ENCODE results near the gene ALDH2. TPM values are rescaled to one million over a fixed set of nuclear protein-coding genes. Genes with fewer than 3 reads are reported as not detected.

Gene ALDH2
- total RNA-seq, 4 donors from 2014 or later, result 129 to 365 (median 231) TPM

DNA sequence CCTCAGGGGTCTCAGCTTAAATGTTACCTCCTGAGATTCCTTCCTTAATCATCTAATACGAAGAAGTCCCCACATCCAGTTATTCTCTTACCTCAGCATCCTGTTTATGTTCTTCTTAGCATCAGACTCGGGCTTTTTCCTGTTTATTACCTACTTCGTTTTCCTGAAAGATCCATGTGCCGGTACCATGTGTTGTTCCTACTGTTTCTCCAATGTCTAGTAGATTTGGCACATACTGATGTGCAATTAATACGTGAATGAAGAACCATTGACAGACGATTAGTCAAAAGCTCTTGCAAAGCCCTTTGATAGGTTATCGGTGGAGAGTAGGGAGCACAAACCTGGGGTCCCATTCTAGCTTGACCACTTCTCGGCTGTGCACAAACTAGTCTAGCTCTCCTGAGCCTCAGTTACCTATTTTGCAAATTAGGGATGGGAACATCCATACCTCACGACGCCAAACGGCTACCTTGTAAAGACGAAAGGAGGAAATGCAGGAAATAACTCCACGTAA is 74.6 kb downstream of the ALDH2 start:
- TF ChIP-seq, protein P1, sequence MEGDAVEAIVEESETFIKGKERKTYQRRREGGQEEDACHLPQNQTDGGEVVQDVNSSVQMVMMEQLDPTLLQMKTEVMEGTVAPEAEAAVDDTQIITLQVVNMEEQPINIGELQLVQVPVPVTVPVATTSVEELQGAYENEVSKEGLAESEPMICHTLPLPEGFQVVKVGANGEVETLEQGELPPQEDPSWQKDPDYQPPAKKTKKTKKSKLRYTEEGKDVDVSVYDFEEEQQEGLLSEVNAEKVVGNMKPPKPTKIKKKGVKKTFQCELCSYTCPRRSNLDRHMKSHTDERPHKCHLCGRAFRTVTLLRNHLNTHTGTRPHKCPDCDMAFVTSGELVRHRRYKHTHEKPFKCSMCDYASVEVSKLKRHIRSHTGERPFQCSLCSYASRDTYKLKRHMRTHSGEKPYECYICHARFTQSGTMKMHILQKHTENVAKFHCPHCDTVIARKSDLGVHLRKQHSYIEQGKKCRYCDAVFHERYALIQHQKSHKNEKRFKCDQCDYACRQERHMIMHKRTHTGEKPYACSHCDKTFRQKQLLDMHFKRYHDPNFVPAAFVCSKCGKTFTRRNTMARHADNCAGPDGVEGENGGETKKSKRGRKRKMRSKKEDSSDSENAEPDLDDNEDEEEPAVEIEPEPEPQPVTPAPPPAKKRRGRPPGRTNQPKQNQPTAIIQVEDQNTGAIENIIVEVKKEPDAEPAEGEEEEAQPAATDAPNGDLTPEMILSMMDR (IDR thresholded peaks at IDR 0.05), result no peak
- ATAC-seq (ENCODE audit: low FRiP score), result no peak
- no peak for DNase-seq (ENCODE audit: low spot score)

DNA sequence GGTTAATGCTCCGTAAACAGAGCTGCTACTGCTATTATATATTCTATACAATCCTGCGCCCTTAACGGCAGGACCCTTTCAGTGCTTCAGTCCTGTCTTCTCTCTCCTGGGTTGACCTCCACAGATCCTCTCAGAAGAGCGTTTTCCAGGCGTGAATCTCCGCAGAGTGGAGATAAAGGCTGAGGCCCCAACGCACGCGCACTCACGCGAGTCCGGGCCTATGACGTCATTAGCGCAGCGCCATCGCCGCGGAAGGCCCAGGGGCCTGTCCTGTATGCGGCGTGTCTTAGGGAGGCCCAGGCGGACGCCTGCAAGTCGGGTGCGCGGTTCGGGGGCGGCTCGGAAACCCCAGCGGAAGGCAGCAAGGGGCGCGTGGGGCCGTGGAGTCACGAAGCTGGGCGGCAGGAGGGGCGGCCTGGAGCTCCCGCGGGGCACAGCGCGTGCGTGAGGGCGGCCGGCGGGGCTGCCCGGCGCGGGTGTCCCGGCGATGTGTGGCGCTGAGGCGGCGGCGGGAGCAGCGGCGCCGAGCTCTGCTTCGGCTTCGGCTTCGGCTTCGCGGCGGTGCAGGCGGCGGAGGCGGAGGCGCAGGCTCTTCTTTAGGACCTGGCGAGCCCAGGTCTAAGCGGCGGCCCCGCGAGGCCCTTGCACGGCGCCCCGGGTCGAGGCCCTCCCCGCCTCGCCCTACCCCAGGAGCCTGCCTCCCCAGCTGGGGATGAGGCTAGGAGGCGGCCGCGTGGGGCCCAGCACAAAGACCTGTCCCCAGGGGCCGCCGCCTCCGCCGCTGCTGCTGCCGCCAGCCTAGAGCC is 75.2 kb downstream of the ALDH2 start, which contains the start of gene MAPKAPK5:
Gene MAPKAPK5, plus strand, starts transcription at position 479 of the 806 bp plus-strand sequence. CDS start 506 bp downstream, outside the sequence.
- peak; percentile 72 for DNase-seq (ENCODE audit: low spot score)
- TF ChIP-seq, protein P1 (IDR thresholded peaks at IDR 0.05), result no peak
- peak; percentile 97 for ATAC-seq (ENCODE audit: low FRiP score)

DNA sequence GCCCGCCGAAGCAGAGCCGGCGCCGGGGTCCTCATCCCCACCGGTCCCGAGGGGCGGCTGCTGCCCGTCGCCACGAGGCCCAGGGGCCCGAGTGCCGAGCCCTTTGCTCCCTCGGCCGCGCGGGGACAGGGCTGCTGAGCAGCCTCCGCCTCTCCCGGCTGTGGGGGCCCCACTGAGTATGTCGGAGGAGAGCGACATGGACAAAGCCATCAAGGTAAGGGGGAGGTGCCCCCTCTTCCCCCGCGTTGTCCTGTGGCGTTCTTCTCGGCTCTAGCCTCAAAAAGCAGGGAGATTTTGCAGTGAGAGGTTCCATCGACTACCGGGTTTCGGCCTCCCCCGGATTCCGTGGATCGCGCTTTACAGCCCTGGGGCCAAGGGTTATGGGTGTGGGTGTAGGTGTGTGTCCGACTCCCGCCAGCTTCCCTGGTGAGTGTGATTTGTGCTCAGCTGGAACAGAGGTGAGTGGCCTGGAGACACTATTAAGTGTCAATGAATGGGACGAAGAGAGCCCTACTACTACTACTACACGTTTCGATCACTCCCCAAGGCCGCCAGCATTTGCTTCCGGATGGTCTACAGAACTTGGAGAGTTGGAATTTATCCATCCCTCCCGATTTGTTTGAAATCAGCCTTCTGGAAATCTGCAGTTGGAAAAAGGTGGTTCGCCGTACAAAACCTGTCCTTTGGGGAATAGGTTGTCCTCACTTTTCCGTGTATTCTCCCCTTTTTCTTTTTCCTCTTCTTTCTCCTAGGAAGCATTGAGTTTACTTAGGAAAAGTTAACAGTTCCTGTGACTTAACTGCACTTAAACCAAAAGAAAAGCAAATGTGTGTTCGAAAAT is 76.0 kb downstream of the ALDH2 start:
- DNase-seq (ENCODE audit: low spot score), result no peak
- peak; percentile 30 for ATAC-seq (ENCODE audit: low FRiP score)
- TF ChIP-seq, protein P1 (IDR thresholded peaks at IDR 0.05), result no peak

DNA sequence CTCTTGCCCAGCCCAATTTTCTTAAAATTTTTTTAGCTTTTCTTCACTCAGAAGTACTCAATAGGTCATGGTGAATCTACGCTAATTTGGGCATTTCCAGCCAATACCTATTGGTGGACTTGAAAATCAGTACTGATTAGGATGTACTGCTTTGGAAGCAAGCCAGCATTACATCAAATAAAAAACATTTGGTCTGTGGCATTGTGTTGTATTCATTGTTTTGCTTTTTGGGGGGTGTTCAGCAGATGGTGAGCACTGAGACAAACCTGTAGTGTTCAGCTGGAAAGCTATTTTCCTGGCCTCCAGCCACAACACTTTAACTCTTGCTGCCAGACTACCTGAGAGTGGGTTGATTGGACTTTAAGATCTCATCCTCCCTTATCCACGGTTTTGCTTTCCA is 79.3 kb downstream of the ALDH2 start:
- TF ChIP-seq, protein P1 (IDR thresholded peaks at IDR 0.05), result no peak
- no peak for ATAC-seq (ENCODE audit: low FRiP score)
- DNase-seq (ENCODE audit: low spot score), result no peak

DNA sequence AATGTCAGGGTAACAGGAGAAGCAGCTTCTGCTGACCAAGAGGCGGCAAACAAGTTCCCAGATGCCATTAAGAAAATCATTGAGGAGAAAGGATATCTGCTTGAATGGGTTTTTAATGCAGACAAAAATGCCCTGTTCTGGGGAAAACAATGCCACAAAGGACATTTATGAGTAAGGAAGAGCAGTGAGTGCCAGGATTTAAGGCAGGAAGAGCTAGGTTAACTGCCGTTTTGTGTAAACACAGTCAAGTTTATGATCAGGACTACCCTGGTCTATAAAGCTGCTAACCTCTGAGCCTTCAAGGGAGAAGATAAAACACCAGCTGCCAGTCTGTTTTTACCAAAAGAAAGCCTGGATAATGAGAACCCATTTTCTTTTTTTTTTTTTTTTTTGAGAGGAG is 83.8 kb downstream of the ALDH2 start:
- ATAC-seq (ENCODE audit: low FRiP score) (no peak), DNase-seq (ENCODE audit: low spot score) (no peak)
- TF ChIP-seq, protein P1 (IDR thresholded peaks at IDR 0.05), result no peak

DNA sequence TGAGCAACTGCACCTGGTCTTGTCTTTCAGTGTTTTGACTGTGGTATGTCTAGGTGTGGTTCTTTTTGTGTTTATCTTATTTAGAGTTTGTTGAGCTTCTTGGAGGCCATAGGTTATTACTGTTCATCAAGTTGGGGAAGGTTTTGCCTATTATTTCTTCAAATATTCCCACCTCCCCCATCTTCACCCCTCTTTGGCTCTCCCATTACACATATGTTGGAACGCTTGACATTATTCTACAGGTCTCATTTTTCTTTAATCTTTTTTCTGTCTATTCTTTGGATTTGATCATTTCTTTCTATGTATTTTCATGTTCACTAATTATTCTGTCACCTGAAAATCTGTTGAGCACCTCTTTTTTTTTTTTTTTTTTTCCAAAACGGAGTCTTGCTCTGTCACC is 91.5 kb downstream of the ALDH2 start:
- DNase-seq (ENCODE audit: low spot score) (no peak), ATAC-seq (ENCODE audit: low FRiP score) (no peak)
- TF ChIP-seq, protein P1 (IDR thresholded peaks at IDR 0.05), result no peak

All from omental fat pad (tissue), 4 donors.